HG02763 (cell line): ENCODE results near the gene TPP1.
A peak's percentile ranks its signal among the peaks of the same experiment; 100 is the strongest.

ENCODE experiments used
- ATAC-seq: cut with Tn5 transposase; IDR thresholded peaks from one replicate; pipeline ENCODE4 v1.9.1; 2021; ENCODE audit warnings: mild to moderate bottlenecking, moderate library complexity; ENCODE audit not compliant: unreplicated experiment

The TPP1 gene

DNA sequence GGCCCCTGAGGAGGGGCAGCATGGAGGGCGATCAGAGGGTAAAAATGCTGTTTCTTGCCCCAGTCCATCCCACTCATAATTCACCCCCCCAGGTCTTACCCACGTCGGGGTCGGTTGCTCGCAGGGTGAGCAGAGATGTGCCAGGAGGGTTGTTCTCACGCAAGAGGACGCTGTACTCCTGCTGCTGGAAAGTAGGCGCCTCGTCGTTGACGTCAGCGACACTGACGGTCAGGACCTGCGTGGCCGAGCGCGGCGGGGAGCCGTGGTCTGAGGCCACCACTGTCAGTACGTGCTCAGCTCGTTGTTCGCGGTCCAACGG, 10.3 kb upstream of the TPP1 start:
- no peak for ATAC-seq

DNA sequence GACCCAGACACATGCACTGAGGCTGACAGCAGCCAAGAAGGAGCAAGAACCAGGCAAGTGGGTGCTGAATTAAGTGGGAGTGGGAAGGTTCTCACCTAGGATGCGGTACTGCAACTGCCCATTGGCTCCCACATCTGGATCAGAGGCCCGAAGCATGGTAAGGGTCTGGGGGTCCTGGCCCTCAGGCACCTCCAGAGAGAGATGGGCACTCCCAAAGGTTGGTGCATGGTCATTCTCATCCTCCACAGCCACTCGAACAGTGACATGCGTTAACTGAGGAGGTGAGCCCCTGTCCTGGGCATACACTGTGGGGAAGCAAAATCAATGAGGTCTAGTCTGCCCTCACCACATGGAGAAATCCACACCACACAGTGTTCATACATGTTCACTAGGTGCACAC, 9.3 kb upstream of the TPP1 start:
- ATAC-seq: no peak

DNA sequence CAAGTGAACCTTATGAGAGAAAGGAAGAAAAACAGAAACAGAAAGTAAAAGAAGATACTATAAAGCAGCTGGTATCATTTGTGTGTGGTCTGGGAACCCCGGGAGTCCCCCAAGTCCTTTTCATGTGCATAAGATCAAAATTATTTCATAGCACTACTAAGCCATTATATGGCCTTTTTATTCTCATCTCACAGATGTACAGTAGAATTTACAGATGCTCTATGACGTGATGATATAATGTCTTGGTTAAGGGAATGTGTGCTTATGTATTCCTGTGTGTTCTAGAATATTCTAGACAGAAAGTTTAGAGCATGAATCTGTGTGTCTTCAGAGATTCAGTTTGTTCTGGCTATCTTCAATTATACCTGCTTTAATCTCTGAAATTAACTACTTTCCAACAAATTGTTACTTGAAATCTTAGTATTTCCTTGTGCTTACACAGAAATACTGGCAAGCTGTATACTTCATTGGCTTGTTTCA, 8.6 kb upstream of the TPP1 start:
- peak; percentile 59 for ATAC-seq

DNA sequence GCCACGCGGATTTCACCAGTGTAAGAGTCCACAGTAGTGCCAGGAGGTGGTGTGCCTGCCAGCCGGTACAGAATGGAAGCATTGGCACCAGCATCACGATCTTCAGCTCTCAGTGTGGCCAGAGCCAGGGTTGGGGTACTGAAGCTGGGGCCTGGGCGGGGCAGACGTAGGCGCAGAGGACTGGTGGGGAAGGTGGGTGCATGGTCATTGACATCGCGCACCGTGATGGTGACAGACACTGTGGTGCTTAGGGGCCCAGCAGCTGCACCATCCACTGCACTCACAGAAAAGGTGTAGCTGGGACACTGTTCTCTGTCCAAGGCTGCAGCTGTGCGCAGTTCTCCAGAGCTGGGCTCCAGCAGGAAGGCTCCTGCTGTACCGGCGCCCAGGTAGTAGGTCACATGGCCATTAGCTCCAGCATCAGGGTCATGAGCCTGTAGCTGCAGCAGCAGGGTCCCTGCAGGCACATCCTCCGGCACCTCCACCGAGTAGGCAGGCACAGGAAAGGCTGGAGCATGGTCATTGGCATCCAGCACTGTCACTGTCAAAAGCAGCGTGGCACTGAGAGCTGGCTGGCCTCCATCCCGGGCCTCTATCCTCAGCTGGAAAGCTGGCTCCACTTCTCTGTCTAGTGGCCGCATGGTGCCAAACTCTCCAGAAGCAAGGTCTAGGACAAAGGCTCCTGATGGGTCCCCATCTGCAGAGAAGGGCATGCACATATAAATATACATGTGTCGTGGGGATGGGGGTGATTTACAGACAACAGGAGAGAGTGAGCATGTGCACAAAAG, 7.9 kb upstream of the TPP1 start:
- ATAC-seq: no peak

DNA sequence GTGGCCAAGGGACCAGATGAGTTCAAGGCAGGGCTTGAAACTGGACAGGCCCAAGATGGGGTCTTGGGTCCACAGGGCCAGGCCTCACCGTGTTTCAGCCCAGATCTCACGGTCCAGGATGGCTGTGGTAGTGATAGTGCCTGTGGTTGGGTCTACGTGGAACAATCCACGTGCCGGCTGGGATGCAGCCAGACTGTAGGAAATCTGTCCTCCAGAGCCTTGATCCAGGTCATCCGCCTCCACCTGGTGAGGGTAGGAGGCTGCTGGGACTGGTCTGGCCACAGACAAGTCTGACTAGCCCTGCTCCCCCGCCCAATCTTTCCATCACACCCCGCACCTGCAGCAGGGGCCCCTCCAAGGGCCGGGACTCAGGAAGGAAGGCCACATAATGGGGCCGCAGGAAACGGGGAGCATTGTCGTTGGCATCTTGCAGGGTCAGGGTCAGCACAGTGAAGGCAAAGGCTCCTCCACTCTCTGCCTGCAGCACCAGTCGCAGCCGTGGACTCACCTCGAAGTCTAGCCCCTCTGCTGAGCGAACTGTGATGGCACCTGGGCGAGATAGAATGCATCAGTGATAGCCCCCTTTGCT, 6.7 kb upstream of the TPP1 start:
- no peak for ATAC-seq

DNA sequence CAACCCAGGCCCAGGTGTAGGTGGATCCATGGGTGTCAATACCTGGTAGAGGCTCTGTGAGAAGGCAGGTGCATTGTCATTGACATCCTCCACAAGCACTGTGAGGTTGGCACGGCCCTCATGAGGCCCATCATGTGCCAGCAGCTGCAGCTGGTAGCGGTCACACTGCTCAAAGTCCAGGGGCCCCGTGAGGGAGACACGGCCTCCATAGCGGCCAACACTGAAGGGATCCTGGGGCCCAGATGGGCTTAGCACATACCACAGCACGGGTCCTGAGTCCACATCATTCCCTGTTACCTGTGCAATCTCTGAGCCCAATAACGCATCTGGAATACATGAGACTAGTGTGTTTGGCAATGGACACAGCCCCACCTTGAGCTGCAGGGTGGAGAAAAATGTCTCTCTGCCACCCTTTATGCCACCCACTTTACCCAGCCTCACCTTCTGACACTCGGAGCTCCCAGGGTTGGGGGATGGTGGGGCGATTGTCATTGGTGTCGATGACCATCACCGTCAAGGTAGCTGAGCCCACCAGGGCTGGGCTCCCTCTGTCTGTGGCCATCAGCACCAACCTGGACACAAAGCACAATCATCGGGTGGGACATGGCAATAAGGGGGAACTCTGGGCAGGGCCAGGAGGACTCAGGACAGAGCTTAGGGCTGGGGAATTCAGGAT, 6.1 kb upstream of the TPP1 start:
- no peak for ATAC-seq

DNA sequence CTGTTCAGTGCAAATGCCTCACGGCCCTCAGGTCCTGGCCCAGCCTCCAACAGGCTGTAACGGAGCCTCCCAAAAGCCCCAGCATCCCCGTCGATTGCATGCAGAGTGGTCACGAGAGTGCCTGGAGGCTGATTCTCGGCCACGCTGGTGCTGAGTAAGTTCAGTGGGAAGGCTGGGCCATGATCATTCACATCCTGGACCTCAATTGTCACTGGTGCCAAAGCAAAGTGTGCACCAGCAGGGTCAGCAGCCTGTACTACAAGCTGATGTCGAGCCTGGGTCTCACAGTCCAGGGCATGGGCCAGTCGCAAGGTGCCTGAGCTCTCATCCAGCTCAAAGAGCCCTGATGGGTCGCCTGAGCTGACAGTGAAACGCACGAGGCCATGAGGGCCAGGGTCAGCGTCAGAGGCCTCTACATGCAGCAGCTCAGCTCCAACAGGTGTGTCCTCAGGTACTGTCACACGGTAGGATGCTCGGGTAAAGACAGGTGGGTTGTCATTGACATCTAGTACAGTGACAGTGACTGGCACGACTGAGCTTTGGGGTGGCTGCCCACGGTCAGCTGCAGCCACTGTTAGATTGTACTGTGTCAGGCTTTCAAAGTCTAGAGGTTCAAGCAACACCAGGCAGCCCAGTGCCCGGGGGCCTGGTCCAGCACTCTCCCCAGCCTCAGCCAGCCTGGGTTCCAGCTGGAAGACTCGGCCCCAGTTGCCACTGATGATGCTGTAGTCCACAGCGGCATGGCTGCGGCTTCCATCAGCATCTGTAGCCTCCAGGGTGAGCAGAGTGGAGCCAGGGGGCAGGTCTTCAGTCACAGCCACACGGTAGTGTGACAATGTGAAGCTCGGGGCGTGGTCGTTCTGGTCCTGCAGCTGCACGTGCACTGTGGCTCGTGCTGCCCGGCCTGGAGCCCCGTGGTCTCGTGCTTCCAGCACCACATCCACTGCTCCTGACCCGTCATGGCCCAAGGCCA, 4.5 kb upstream of the TPP1 start:
- ATAC-seq: no peak

DNA sequence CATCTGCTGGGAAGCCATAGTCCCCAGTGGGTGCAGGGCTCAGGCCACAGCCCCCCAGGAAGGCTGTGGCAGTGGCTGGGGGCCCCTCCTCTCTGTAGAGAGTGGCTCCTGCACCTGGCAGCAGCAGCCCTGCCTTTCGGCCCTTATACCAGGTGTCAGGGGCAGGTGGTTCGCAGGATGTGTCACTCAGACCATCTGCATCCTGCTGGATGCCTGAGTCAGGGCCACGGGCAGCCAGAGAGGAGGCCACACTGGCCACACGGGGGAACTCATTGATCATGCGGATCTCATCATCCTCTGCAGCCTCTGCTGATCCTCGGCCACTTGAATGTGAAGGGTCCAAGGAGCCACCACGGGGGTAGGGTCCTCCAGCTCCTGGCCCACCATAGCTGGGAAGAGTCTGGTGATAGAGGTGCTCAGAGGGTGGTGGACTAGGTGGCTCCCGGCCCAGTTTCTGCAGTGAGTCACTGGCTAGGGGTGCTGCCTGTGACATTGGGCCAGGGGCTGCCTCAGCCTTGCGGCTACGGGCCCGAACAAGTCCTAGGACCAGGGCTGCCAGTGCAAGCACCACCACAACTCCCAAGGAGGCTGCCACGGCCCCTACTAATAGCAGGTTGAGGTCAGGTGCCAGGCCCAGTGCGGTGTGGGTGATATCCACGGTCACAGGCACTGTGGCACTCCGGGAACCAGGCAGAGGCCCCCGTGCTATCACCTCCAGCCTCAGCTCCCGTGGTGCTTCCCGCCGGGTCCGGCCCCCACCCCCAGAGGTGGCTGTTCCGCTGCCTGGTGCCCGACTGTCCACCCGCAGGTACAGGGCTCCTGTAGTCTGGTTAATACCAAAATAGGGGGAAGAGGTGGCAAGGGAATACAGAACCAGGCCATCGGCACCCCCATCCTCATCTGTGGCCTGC, 3.3 kb upstream of the TPP1 start:
- no peak for ATAC-seq

DNA sequence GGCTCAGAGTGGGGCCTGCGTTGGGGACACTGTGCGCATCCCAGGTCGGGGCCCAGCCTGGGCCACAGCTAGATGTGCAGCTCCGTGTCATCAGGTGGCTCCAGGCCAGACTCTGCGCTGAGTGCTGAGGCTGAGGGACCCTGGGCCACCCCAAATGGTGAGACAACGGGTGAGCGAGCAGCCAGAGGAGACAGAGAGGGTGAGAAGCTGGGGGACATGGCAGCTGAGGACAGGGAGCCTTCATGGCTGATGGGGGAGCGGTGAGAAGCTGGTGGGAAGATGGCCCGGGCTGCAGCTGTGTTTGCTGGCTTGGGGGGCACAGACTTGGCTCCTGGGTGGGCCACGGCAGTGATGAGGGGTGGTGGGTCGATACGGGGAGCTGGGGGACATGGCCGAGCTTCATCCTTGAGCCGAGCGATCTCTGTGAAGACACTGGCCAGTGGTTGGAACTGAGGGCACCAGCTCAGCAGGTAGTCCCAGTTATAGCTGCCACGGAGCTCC, 2.5 kb upstream of the TPP1 start:
- ATAC-seq: no peak

DNA sequence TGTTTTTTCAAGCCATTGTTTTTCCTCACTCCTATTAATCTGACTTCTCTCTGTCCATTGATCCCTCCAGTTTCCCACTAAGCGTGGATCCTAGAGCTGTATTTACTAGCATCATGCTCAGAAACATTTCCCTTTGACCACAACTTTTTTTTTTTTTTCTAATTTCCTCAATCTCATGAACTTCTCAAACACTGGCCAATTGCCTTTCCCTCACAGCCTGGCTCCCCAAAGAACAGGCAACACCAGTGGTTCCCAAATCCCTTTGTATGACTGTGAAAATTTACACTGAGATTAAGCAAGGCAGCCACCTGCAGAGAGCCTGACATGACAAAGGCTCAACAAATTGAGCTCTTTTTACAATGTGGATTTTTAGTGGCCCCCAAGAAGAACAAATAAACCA, 1.4 kb upstream of the TPP1 start:
- no peak for ATAC-seq

DNA sequence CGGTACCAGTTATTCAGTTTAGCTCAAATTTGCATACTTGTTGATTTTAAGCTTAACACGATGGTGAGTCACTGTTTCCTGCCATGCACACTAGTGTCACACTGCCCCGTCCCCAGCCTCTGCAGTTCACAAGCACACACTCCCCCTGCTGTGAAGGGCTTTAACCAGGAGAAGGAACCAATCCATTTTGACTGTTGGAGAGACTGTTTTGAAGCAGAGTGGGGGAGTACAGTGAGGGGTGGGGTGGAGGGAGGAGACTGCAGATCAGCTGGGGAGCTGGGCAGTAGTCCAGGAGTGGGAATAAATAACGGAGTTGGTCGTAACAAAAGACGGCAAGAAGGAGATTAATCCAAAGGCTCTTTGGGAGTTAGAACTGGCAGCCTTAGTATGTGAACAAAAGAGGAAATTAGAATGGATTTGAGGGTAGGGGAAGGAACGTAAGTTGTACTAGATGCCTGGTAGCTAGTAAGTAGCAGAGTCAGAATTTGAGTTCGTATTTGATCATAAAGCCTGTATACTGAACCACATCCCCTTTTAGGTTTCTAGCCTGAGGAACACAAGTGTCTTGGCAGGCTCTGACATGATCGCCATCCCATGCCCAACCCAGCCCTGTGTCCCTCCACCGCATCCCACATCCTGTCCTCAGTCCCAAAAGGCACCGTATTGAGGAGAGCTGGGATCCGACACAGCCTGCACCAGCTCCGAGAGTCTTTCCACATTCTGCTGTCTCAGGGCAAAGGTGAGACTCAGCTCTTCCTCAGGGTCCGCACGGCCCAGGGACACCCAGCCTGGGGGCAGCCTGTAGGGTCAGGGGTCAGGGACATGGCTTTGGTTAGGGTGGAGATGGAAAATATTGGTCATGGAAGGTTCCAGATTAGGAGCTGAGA, 862 bp downstream of the TPP1 start:
- ATAC-seq: peak; percentile 6

DNA sequence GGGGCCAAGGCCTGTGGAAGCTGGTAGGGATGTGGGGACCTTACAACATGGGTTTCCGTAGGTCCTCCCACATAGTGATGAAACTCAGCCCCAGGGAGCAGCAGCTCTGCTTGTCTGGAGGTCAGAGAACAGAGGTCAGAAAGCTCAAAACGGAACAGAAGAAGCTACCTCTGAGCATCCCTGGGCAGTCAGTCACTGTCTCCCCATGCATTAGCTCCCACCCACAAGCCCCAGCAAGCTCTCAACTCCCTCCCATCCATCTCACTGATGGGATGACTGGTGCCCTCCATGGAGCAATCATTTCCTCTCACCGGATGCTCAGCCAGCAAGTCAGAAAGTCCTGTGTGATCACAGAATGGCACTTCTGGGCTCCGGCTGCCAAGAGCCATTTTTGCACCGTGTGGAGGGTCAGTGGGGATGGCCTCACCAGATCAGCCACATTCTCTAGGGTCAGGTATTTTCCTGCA, 1.9 kb downstream of the TPP1 start:
- no peak for ATAC-seq

DNA sequence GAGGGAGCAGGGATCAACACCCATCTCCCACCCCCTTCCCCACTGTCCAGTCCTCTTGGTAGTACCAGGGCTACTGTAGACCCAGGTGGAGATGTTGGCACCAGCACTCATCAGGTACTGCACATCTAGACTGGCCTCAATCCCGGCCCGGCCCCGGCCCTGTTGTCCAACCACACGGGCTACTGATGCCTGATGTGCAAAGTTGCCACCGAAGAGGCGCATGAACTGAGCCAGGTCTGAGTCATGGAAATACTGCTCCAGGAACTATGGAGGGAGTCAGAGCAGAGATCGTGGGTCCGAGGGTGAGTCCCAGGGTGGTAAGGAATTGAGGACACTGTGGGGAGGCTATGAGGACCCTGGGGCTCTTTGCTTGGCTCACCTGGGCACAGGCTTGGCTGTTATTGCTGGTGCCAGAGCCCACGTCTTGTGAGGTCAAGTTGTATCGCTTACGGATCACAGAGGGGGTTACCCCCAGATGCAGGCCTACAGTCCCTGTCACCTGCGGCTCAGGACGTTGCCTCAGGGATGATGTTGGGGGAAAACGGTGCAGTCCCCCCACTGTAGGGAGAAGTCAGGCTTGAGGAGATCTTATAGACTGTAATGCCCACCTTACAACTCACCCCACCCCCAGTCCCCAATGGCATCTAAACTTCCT, 2.5 kb downstream of the TPP1 start:
- ATAC-seq: no peak

DNA sequence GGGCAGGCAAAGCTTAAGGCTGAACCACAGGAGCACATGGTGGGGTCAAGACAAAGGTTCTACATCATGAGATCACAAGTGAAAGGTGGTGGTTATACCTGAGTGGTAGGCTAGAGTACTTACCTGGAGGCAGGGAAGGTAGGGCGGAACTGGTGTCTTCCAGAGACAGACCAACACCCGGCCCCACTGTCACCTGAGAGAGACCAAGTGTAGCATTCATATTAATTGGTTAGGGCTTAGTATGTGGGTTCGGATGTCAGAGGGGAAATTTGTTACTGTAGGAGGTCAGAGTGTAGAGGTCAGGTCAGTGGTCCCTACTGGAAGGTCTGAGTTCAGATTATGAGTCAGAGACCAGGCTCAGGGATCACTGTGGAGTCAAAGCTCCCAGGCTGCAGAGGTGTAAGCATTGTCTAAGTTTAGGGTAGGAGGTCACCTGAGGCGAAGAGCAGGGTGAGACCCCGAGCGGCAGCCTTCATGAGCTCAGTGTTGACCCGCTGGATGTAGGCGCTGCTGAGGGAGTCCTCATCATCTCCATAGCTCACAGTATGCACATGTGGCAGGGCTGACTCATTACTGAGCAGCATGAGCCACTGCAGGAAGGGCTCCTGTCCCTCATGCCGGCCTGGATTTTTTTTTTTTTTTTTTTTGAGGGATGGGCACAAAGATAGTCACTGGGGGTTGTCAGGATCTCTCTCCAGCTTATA, 3.2 kb downstream of the TPP1 start:
- no peak for ATAC-seq

DNA sequence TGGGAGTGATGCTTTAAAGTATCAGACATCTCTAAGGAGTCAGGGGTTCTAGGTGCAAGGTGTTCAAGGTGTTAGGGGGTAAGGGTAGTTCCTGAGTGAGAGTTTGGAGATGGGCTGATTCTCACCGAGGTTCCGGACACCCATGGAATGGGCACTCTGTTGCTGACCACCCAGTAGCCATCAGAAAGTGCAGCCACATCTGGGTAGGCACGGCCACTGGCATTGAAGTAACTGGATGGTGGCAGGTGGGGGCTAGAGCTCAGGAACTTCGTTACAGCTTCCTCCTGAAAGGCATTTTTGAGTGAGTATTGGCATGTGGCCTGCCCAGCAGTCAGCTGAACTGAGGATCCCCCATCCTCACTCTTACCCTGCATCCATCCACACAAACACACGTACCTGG, 4.2 kb downstream of the TPP1 start:
- ATAC-seq: no peak

DNA sequence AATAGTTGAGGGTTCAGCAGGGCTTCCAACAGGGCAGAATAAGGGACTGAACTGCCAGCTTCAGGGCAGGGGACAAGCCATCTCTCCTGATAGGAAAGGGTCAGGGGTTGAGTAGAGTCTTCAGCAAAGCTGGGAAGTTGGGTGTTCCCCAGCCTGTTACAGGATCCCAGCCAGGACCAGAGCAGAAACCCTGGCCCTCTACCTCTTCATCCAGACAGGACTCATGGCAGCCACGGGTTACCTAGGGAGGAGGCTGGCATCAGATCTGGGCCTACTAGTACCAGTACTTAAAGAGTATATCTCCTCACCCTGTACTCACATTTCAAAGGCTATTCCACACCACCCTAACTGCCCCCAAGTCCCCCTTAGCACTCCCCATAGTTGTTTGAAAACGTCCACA, 4.8 kb downstream of the TPP1 start:
- ATAC-seq: no peak

DNA sequence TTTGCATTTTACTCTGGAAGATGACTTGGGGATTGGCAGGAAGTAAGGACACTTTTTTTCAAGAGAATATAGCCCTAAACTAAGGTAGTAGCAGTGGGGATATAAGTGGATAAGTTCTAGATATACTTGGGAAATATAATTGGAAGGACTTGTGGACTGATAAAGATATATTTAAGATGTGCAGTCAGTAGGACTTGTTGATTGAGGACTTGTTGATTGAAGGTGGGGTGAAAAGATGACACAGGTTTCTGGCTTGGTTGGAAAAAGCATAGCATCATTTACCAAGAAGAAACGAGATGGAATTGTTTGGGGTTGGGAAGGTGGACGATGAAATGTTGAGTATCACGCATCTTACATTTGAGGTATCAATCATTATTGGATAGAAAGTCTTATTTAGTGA, 5.7 kb downstream of the TPP1 start:
- ATAC-seq: no peak
